G401.6 (cell line): ENCODE results near the gene GPX2.

Experiments used
- FAIRE-seq: peaks from 2 replicates; lab custom pipeline; 2012; peaks lifted over from hg19 to GRCh38; lab: Jason Lieb, UNC

The GPX2 gene

DNA sequence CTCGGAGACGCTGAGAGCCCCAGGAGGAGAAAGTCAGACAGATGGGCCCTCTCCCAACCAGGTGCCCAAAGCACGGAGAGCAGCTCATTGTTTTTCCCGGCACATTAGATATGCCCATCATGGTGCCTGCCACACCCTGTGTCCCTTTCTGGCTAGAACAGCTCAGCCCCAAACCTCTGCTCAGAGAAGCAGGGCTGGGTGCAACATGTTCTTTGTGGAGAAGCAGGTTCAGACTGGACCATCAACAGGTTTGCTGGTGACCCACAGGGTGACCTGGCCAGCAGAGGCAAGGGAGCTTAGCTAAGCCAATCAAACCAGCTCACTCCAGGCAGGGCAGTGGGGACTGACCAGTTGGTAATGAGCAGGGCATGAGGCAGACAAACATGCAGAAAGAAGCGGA is 16.2 kb upstream of the GPX2 start:
- FAIRE-seq: no peak

- FAIRE-seq: no peak
These were observed 15.7 kb upstream of the GPX2 start for GRCh38 chr14:64958201-64958600.

DNA sequence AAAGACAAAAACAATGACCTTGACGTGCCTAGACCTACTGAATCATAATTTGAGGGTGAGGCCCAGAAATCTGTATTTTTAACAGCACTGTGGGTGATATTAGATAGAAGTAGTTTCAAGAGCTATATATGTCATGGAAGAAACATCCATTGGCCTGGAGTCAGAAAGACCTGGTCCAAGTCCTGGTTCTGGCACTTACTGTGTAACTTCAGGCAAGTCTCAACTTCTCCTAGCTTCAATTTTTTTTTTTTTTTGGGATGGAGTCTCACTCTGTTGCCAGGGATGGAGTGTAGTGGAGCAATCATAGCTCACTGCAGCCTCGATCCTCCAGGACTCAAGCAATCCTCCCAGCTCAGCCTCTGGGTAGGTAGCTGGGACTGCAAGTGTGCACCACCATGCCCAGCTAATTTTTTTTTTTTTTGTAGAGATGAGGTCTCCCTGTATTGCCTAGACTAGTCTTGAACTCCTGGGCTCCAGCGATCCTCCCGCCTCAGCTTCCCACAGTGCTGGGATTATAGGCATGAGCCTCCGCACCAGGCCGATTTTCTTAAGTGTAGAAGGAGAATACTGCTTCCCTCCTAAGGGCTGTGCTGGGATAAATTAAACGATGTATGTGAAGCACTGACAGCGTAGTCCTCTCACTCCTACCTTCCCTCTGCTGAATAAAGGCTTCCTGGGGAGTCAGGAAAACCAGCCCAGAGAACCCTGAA is 14.3 kb upstream of the GPX2 start:
- FAIRE-seq: no peak

- no peak for FAIRE-seq
These were observed 12.8 kb upstream of the GPX2 start for GRCh38 chr14:64955297-64955696.

DNA sequence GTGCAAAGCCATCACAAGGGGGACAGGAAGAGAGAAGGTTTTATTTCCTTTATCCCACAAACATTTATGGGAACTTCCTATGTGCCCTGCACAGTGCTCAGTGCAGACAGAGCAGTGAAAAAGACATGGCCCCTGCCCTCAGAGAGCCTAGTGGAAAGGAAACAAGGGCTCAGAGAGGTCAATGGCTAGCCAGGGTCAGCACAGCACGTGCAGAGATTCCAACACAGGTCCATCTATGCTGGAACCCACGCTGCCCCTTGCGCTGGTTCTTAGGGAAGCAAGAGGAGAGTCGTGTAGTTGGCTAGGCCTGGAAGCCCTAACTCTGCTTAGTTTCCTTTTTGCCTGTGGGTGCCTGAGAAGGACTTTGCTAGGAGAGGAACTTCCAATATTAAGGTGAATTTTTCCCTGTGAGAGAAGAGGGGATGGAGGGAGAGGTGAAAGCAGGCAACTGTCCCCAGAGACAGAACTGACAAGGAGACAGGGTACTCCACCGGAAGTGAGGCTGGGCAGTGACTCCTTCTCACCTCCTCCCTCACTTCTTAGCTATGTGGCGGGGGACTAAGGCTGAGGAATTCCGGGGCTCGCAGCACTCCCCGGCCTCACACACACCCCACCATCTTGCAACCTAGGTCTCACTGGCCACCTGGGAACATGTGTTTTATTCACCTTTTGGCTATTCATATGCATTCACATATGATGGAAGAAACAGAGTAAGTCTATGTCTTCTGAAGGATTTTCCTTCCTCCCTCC is 12.1 kb upstream of the GPX2 start:
- no peak for FAIRE-seq

DNA sequence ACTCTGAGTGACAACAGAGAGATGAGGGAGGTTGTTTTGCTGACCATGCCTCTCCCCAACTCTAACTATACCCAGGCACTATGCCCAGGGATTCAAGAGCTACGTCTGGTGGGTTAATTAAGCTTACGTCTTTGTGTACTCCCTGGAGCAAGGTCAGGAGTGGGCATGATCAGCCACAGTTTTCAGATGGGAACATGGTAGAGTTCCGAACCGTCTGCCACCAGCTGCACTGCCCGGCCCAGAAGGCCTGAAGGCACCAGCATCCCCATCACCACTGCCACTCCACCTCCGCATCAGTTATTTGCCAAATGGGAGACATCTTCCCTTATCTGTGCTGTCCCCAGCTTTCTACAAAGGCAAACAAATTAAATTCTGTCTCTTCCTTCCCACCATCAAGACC is 11.1 kb upstream of the GPX2 start:
- FAIRE-seq: no peak

GRCh38 chr14:64953310-64953654 is 10.7 kb upstream of the GPX2 start:
- FAIRE-seq: no peak

GRCh38 chr14:64952598-64953309 is 10.2 kb upstream of the GPX2 start:
- no peak for FAIRE-seq

- FAIRE-seq: no peak
These were observed 9.2 kb upstream of the GPX2 start for GRCh38 chr14:64951724-64952123.

DNA sequence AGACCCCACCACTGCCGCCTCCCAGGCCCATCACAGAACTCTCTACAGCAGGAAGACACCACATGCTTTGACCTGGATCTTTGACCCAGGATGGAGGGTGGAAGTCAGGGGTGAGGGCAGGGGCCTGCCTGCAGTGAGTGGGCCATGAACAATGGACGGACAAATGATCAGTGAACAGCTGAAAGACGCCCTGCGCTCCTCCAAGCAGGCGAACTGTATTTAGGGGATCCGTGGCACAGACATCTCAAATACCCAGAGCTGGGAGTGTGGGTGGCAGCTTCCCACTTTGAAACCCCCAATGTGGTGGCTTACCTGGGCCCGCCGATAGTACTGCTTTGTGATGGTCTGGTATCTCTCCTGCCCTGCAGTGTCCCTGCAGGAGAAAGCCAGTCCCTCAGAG is 8.7 kb upstream of the GPX2 start:
- FAIRE-seq: no peak

GRCh38 chr14:64950889-64951288 is 8.3 kb upstream of the GPX2 start:
- FAIRE-seq: no peak

- no peak for FAIRE-seq
These were observed 6.2 kb upstream of the GPX2 start for GRCh38 chr14:64948612-64949210.

DNA sequence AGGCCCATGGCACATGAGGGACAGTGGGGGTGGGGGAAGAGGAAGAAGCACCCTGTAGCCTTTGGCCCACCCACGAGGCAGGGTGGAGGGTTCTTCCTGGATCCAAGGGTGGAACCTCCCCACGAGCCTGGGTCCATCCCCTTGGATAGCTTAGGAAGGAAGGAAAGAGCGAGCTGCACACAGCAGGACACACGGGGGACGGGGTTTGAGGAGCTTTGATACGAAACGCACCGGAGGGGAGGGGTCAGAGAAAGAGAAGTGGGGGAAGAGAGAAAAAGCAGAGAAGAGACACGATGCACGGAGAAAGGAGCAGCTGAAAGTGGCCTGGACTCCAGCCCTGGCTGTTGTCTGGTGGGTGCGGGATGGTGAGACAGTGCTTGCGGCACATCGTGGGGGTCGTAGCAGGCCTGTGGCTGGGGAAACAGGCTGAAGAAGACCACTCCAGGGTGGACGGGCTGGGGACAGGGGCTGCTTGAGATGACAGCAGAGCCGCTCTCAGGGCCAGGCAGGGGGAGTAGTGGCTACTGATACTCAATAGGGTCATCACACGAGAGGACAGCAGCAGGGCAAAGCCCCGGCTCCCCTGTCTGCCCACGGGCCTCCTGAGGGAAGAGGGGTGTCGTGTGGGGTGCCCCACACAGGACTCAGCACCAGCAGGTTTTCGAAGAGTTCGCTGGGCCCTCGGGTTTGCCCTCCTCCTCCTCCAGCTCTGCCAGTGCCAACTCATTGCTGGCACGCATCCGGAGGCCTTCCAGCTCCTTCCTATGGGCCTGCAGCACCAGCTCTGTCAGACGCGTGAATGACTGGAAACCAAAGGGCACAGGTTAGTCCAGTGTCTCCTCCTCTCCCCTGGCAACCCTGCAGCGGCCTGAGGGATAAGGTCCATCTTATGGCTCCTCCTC is 5.4 kb upstream of the GPX2 start:
- no peak for FAIRE-seq

- FAIRE-seq: no peak
These were observed 3.9 kb upstream of the GPX2 start for GRCh38 chr14:64946310-64947045.

DNA sequence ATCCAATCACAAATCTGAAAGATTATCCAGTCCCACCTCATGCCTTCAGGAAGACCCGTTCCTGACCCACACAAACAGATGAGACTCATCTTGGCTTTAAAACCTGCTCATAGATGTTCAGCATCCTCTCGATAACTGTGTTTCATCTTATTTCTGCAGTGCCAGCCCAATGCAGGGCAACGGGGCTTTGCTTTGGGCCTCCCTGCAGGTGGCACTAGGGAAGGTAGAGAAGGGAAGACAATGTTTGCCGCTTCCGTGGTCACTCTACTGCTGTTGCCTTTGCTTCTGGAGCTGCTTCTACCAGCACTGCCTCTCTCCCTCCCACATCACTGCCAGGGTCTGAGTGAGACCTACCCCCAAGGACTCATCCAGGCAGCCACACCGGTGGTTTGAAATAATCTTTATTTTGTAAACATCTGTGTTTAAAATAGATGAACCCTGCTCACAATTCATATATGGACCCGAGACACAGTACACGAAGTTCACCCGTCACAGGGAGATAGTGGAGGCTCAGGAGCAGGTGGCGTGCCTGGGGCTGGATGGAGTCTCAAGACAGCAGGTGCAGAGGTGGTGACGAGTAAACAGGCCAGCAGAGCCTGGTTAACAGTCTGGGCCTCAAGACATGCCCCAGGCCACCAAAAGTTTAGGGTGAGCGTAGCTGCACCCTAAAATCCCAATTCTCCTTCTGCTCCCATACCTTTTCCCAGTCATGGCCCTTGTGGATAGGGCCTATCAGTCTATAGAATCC is 3.1 kb upstream of the GPX2 start:
- FAIRE-seq: no peak

DNA sequence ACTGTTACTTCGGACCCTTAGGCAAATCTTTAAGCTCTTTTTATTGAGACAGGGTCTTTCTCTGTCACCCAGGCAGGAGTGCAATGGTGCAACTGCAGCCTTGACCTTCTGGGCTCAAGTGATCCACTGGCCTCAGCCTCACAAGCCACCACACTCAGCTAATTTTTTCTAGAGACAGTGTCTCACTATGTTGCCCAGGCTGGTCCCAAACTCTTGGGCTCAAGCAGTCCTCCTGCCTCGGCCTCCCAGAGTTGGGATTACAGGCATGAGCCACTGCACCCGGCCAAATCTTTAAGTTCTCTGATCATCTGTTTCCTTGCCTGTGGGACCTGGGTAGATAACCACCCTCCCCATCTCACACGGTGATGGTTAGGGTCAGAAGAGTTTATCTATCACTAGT is 2.3 kb upstream of the GPX2 start:
- FAIRE-seq: no peak

GRCh38 chr14:64944041-64944440 is 1.5 kb upstream of the GPX2 start:
- FAIRE-seq: no peak

DNA sequence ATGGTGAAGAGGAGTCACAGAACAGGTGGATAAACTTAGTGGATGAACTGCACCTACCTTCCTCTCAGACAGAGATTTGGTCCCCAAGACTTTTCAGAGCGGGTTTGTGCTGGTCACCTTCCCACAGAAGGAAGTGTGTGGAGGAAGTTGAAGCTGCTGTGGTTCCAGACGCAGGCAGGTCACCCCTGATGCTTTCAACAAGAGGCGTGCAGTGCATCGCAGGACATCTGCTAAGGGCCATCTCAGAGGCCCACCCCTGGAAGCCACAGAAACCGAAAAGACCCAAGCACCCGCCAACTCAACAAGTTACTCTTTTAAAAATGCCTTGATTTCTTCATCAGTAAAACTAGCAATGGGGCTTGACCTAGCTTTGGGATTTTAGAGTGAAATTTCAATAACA is 1.0 kb upstream of the GPX2 start:
- no peak for FAIRE-seq

DNA sequence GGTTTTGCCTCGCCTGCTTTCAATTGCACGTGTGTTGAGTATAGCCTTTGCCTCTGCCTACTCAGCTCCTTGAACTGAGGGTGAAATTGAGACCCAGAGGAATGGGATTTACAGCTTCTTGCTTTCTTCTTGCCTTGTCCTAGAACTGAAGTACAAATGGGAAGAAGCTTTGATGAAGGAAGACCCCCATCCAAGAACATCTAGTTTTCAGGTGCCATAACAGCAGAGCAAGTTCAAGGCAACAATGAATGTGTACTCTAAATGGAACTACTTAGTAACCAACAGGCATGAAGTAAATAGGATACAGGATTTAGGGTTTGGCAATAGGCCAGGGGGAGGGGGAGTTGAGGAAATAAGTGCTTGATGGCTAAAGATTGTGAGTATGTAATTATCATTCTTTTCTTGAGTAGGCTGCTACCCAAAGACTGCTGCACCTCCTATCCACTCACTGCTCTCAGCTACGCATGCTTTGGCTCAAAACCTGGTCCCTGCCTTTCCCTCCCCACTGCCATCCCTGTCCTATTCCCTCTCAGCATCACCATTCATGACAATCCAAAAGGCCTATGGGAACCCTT is 2.1 kb downstream of the GPX2 start:
- no peak for FAIRE-seq

GRCh38 chr14:64939817-64940190 is 2.7 kb downstream of the GPX2 start:
- no peak for FAIRE-seq
